Stimulated activated CD8-positive, alpha-beta memory T cell treated with anti-CD3 and anti-CD28 coated beads, Interleukin-4, amount 100 ng/mL, for 1 hour (primary cell): Measurements from ENCODE around the gene PRPF40B.
"Not testable (repeated sequence)": the region's sequence is repeated elsewhere in the genome, so short reads cannot be mapped to it uniquely, and the experiment has no call there.

Source experiments
- DNase-seq, 2 donors: peaks; one replicate each; pipeline ENCODE4 v3.0.0-alpha.2; 2020; ENCODE audit warnings: low read depth in 2 of 2, low spot score in 1 of 2

The PRPF40B gene

DNA sequence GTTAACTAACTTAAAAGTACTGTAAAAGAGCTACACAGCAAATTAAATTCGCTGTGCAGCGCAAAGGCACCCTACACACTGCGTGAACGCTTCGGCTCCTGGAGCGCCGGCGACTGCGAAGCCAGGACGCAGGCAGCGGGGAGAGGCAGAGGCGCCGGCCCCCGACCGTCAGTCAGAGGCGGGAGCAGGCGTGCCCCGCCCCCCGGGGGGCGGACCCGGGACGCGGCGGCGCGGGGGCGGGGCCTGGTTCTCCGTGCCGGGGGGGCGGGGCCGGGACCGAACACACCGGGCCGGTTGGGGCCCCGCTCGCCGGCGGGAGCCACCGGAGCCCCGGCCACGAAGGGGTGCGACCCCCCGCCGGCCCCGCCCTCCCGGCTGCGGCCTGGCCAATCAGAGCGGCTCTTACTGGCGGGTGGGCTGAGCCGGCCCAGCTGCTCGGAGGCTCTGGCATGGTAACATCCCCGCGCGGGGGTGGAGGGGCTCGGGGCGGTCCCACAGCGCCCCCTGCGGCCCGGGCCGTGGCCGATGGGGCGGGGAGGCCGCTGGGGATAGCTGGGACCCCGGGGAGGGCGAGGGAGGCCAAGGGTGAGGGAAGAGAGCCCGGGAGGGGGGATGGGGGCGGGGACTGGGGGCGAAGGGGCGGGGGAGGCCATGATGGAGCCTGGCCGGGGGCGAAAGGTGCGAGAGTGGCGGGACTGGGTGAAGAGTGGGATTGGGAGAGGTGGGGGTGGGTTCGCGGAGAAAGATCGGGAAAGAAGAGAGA is at the start of gene PRPF40B:
Gene PRPF40B, plus strand, starts transcription at position 420 of the 763 bp plus-strand sequence. Its CDS starts 30 bp downstream, at position 450.
- DNase-seq: peak; percentile 59 to 72

DNA sequence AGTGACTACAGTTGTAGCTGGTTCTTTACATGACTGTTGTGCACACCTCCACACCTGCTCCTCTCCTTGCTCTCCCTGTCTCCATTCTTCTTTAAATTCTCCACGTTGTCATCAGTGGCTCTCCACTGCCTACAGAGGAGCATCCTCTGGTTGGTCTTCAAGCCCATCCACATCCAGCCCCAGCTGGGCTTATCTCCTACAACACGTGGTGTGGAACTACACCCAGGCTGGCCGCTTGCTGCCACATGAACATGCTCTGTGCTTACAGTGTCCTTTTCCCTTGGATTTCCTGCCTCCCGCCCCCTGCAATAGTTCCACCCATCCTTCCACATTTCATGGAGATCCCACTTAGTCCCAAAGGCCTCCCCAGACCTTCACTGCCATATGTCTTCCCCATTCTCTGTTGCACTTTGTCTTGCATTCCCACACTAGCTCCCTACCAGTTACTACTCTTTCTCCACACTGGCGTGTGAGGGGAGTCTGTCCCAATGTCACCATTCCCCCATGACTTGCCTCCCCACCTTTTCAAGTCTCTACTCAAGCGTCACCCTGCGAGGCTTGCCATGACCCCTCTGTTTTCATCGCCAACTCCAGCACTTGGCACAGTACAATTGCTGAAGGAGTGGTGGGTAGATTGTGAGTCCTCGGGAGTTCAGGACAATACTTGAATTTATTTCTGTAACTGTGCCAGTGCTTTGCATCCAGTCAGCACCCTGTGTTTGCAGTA is 45.6 kb upstream of the PRPF40B start:
- no peak for DNase-seq

DNA sequence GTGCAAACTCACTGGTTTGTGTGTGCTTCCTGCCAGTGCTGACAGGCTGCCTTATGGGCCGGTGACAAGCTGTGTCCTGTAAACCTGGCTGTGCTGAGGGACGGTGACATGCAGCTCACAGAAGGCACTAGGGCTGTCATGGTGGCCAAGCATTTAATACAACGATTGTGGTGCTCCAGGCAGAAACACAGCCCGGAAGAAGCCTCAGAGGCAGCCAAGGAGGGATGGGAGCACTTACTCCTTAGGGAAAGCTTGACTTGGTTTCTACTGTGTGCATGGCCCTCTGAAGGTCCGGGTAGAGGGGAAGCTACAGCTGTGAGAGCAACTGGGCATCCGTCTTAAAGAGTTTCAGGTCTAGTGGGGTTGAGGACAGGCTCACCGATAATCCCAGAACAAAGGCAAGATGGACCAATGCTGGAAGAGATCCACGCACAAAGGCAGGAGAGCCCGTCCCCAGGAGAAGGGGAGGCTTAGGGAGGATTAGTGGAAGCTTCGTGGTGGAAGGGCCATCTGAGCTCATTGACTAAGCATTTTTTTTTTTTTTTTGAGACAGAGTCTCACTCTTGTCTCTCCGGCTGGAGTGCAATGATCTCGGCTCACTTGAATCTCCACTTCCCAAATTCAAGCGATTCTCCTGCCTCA is 44.8 kb upstream of the PRPF40B start:
- no peak for DNase-seq

DNA sequence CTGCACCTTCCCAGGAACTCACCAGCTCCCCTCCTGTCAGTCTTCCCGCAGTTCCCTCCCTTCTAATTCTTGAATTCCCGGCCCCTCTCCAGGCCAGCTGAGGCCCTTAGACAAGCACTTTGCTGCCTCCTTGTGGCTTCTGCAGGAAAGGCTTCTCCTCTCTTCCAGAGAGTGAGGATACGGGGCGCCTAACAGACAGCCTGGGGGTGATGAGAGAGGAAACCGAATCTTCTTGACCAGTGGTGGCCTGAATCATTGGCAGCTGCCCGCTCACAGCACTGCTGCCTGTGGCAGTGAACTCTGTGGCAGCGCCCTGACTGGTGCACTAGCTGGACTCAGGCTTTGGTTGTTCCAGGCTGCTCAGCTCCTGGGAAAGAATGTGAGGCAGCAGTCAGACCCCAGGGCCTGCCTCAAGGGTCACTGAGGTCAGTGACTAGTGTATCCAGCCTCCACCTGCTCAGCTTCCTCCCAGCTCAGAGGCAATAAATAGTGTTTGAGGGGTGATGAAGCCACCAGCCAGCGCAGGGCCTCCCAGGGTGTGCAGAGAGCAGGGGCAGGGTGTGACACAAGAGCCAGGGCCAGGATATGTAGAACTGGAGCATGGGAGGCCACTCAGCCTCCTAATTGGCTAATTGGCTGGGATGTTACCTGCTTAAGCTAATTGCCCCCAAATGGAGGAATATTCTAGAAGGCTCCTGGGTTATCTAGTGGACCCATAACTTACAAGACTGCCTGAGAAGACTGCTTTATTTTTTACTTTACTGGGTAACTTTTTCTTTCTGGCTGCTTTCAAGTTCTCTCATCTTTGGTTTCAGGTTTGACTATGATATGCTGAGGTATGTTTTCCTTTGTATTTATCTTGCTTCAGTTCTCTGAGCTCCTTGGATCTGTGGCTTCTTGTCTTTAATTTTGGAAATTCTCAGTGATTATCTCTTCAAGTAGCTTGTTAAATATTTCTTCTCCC is 42.5 kb upstream of the PRPF40B start:
- DNase-seq: peak in 1 of 2 donors; percentile 27

DNA sequence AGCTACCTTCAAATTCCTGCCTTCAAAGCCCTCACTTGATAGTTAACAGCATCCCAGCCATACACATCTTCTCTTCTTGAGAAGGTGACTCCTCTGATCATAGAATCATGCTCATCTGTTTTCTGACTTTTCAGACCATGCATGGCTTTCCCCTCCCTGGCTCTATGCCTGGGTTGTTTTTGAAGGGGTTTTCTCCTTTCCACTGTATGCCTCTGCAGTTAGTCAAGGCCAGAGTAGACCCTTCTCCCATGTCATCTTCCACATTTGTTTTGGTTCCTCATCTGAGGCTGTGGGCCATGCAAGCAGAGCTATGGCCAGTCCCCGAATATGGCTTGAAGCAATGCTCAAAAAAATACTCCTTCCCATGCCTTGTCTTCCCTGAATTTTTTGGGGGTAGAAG is 41.2 kb upstream of the PRPF40B start:
- no peak for DNase-seq

DNA sequence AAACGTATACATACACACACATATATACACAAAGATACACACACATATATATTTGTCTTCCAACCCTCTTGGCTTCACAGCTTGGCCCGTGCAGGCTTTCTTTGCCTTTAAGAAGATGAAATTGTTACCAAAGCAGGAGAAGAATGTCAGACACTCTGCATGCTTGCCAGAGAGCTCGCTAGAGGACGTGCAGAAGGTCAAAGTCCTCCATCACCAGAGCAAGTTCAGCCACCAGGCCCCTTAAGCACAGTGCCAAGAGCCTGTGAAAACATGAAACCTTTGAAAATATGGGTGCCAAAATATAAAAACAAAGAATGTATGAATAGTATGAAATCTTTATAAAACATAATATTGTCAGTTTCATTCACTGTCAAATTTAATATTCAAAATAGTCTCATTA is 40.5 kb upstream of the PRPF40B start:
- DNase-seq: no peak

DNA sequence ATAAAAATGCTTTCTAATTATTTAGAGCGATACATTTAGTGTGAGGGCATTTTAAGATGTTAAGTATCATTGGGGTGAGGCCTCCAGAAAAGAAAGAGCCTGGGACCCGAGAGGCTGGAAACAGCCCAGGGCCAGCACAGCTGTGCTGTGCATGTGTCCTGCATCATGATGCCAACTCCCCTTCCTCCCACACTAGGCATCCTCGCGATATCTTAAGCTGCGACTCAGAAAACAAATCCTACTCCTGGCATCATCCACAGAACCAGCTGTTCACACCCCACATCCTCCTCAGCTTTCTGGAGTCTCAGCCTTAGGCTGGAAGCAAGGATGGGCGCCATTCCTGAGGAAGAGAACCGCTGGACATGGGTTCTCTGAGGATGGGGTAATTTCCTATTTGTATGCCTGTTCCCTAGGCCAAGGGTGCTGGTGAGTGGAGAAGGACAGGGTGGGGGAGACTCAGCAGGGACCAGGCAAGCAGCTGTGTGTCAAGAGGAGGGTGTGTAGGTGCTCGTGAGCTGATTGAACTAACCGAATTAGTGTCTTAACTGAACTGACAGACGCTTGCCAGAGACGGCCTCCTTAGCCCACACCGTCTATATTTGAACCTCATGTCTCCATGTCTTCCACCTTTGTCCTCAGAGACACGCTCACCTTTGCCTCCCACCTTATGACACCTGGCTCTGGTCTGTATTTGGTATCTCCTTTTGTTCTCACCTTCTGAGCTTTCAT is 39.8 kb upstream of the PRPF40B start:
- DNase-seq: no peak

DNA sequence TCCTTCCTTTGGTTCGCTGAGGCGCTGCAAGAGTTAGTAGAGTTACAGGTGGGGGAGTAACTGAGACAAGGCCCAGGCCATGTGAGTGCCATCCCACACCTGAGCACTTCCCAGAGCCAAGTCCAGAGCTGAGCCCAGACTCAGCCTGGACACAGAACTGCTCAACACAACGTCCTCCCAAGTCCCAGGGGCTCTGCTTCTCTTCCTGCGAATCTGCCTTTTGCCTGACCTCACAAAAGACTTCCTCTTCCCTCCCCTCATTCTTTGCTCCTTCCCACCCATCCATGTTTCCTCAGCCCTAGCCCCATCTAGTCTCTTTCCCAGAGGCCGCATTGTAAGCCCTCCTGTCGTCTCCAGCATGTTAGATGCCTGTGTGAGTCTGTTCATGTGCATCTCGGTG is 38.8 kb upstream of the PRPF40B start:
- DNase-seq: no peak

DNA sequence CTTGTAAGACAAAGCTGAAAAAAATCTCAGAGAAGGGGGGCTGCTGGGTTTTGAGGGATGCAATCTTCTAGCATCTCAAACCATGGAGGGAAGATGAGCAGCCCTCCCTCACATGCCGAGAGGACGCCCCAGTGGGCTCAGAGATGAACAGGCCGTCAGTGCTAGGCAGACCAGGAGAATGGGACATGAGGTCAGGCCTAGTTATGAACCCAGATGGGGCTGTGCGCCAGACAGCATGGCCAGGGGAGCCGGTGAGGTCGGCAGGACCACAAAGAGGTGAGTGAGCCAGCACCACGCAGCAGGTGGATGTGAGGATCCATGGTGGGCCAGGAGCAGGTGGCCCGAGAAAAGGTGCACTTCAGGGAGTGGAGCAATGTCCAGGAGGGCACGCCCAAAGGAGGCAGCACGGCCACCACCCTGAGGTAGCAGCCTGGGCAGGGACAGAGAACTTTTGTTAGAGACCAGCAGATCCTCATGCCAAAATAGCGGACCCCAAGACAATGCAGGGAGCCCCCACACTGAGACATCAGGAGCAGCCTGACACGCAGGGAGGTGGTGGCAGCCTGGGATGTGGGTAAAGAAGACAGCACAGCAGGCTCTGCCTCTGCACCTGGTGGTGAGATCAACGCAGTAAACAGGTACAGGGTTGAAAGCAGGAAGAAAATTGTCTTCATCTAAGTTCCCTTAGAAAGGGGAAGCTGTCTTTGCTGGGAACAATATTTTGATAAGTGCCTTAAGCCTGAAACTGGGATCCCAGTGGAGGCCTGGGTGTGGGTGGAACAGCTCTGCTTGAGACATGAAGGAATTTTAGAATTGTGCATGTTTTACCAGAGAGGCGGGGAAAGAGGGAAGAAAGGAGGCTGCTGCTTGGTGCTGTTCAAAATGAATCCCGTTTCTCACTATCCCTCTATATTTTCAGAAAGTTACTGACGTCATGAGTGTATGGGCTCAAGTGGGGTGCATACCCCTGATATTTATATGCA is 37.6 kb upstream of the PRPF40B start:
- no peak for DNase-seq

DNA sequence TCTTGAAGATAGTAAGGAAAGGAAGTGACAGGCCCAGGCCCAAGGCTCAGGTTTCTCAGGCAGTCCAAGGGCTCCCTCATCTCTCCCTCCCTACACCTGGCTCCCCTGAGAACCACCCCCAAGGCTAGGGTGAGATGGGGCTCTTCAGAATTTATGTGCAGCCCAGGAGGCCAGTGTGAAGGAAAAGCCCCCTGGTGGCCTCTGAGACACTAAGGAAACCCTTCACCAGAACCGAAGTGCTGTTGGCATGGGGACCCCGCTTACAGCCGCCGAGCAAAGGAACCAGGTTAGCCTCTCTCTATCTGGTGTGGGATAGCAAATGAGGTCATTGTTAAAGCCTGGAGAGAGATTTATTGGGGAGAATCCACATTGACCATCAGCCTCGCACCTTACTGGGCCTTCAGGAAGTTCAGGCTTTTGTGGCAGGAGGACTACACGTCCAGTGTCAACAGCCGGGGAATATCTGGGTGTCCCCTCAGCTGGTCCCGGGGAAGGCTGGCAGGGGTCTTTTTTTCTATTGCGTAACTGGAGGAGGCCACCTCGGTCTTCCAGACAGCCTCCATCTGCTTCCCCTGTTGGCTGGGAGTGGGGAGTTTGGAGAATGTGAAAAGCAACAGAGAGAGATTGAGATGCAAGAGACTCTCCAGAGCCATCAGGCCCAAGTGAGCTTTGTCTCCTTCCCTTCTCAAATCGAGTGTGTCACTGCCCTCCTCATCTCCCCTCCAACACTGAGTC is 36.0 kb upstream of the PRPF40B start:
- no peak for DNase-seq

DNA sequence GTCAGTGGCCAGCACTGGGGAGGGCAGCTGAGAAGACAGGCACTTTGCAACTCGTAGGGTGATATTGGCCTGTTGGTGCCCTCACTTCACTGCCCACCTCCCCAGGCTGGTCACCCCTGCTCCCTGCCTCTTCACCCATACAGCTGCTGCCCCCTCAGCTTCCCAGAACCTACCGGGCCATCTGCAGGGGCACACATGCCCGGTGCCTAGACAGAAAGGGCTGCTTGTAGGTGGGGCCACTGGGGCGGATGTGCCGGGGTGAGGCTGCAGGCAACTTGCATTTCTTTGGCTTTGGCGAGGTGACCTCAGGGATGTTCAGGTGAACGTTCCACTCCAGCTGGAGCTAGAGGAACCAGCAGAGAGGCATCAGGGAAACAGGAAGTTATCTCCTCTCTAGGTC is 35.1 kb upstream of the PRPF40B start:
- no peak for DNase-seq

DNA sequence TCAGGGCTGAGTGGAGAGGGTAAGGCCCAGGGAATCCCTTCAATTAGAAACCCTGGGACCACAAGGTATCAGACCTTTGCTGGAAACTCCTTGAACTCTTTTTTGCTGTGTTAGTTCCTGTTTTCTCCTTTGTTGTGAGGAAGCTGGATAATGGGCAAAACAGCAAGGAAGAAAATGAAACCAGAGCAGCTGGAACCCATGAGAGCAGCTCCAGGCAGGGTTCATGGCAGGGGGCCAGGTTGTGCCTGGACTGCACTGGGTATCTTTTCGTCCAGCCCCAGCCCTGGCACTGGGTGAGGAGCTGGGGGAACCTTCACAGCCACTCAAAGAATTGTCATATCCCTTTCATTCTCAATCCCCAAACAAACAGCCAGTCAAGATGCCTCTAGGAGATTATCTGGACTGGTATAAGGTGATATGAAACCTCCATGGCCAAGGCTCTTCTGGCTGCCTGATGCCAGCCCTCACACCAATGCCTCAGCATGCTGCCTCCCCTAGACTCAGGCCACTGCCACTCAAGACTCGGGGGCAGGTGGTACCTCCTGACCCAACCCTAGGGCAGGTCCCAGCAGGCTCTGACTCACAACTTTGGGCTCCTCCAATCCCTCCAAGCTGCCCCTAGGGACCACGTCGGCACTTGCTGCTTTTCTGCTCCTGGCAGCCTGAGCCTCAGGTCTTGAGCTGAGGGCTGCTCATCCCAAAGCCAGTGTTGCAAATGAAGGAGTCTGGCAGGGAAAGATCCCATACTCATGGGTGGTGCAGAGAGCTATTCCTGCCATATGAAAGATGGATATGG is 34.4 kb upstream of the PRPF40B start:
- no peak for DNase-seq

DNA sequence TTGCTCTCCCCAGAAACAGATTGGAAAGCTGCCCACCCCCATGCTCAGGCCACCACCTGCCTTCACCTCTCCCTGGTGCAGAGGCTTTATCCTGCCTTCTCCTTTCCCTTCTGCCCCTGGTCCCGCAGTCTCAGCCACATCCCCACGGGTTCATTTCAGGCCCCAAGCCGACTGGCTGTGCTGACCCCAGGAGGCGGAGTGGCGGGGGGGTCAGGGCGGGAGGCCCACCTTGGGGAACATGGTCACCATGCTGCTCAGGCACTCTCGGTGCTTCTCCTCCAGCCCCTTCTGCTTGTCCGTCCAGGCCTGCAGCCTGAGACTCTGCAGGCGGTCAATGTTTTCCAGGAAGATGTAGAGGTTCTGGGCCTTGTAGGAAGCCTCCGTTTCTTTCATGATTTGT is 24.8 kb upstream of the PRPF40B start:
- no peak for DNase-seq

DNA sequence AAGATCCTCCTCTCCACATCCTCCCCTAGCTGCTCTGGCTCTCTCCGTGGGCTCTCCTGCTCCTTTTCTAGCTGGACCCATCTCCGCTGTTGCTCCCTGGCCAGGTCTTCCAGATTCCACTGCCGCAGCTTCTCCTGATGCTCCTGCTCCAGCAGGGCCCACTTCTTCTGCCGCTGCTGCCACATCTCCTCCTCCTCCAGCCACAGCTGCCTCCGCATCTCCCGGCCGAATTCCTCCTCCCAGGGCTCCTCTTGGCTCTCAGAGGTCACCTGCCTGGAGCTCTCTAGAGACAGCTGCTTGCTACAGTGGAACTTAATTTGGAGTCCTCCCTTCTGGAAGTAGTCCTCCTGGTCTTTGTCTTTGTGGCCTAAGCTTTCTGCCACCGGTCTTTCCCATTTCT is 23.4 kb upstream of the PRPF40B start:
- DNase-seq: no peak

DNA sequence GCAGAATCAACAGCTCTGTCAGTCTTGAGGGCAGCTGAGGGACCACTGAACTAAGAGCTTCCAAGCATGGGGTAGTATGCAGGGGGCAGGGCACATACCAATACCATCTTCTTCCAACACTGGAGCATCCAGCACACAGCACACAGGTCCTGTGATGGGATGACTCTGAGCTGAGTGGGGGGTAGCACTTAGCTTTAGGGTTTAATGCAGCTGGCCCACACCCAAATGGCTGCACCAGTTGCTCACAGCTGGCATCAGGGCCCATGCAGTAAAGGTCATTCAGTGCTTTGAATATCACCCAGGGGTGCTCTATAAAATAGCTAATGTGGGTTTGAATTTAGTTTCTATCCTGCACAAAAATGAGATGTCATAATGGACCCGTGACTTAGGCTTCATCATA is 19.6 kb upstream of the PRPF40B start:
- no peak for DNase-seq

DNA sequence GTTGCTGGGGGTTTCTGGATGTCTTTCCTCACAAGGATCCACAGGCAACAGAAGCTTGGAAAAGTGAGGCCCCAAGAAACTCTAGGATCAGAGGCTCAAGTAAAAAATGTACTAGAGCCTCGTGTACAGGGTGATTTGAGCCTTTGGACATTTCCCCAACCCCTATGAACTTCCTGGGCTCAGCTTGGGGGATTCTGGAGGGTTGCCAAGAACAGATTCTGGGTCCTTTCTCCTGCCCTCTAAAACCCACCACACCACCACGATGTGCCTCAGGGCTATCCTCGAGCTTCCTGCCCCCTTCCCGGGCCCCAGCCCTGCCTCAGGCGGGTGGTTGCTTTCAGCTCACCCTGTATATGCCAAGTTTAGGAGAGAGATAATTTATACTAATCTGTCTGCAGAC is 18.5 kb upstream of the PRPF40B start:
- DNase-seq: no peak

DNA sequence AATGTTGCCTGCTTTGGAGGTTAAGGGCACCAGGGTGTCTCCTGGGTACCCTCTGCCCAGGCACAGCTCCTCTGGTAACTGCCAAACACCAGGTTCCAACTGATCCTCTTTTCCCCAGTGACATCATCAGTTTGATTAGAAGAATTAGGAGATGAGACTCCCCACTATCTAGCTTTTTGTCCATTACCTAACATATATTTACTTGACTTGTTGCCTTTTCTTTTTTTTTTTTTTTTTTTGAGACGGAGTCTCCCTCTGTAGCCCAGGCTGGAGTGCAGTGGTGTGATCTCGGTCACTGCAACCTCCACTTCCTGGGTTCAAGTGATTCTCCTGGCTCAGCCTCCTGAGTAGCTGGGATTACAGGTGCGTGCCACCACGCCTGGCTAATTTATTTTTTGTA is 17.8 kb upstream of the PRPF40B start, which contains the start of gene FAM186B:
Gene FAM186B, minus strand, starts transcription at position 101 of the 400 bp plus-strand sequence. CDS start 162 bp downstream, outside the sequence.
- DNase-seq: not testable (repeated sequence)
